Activated CD8-positive, alpha-beta memory T cell treated with anti-CD3 and anti-CD28 coated beads for 36 hours (primary cell): ENCODE data around the gene AKT2. TPM values are rescaled to one million over a fixed set of nuclear protein-coding genes. Genes with fewer than 3 reads are reported as not detected.

Experiments
- CTCF ChIA-PET: fragments of 350-600 bp; sonication (Branson Sonifier 250); formaldehyde crosslinking; loops from one replicate; lab custom pipeline; 2021; ENCODE audit warnings: antibody characterized with exemption; lab: Charles Lee
- POLR2A ChIA-PET: fragments of 350-600 bp; sonication (Branson Sonifier 250); formaldehyde crosslinking; loops from one replicate; lab custom pipeline; 2021; ENCODE audit warnings: antibody characterized with exemption; lab: Charles Lee
- total RNA-seq, 2 experiments: library from RNA; stranded (reverse); gene quantifications; one replicate each; pipeline ENCODE4 v1.2.3, GENCODE V29; 2021

AKT2 gene
- total RNA-seq, 2 experiments from 2014 or later = 128 to 129 TPM

GRCh38 chr19:40217027-40217810 is 67.9 kb downstream of the AKT2 start:
- ChIA-PET POLR2A (no interaction called here), CTCF (interaction anchor here (0.8 kb wide), 1 partner anchor 28 kb away, joined by 5 read pairs; no protein-coding TSS in a partner anchor)

DNA sequence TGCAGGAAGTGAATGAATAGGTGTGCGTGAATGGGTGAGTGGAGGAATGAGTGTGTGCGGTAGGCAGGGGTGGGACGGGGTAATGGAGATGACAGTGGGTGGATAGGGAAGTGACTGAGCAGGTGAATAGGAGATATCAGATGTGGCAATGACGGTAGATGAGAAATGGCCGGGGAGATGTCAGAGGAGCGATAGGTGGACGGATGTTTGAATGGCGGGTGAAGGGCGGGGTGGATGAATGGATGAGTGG is 68.4 kb downstream of the AKT2 start:
- ChIA-PET CTCF (no interaction called here), POLR2A (no interaction called here)

GRCh38 chr19:40216013-40216776 is 69.0 kb downstream of the AKT2 start:
- POLR2A ChIA-PET = no interaction called here
- CTCF ChIA-PET = no interaction called here

DNA sequence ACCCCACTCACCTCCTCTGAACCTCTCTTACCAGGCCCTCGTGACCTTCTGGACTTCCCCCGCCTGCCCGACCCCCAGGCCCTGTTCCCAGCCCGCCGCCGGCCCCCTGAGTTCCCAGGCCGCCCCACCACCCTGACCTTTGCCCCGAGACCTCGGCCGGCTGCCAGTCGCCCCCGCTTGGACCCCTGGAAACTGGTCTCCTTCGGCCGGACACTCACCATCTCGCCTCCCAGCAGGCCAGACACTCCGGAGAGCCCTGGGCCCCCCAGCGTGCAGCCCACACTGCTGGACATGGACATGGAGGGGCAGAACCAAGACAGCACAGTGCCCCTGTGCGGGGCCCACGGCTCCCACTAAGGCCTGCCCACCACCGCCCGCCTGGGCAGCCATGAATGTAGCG is 70.2 kb downstream of the AKT2 start:
- CTCF ChIA-PET = no interaction called here

GRCh38 chr19:40213882-40214570 is 71.1 kb downstream of the AKT2 start:
- ChIA-PET CTCF (no interaction called here), POLR2A (no interaction called here)

More for the DNA sequence above, 70.2 kb downstream of the AKT2 start:
- POLR2A ChIA-PET = interaction anchor here (0.6 kb wide), 1 partner anchor 35 kb away, joined by 3 read pairs; no protein-coding TSS in a partner anchor

- CTCF ChIA-PET = interaction anchor here (1.2 kb wide), 1 partner anchor 73 kb away, joined by 3 read pairs; no protein-coding TSS in a partner anchor
These were observed 71.8 kb downstream of the AKT2 start for GRCh38 chr19:40213251-40213829.

GRCh38 chr19:40210889-40211288 is 74.3 kb downstream of the AKT2 start:
- ChIA-PET CTCF (interaction anchor here (0.7 kb wide), 1 partner anchor 75 kb away, joined by 3 read pairs; no protein-coding TSS in a partner anchor), POLR2A (no interaction called here)

More at GRCh38 chr19:40213251-40213829, 71.8 kb downstream of the AKT2 start:
- POLR2A ChIA-PET = no interaction called here

DNA sequence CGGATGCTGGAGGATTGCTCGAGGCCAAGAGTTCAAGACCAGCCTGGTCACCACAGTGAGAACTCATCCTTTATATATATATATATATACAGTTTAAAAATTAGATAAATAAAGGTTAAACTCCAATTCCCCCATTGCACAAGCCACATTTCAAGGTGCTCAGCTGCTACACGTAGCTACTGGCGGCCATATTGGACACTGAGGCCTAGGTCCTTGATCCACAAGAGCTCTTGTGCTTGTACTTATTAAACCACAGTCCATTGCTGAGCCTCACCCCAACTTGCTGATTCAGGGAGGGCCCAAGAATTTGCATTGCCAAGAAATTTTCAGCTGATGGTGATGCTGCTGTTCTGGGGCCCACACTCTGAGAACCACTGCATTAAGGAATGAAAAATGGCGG is 76.5 kb downstream of the AKT2 start:
- ChIA-PET CTCF (no interaction called here), POLR2A (interaction anchor here (1.2 kb wide), 1 partner anchor 16 kb away, joined by 4 read pairs; no protein-coding TSS in a partner anchor)

GRCh38 chr19:40205760-40206159 is 79.4 kb downstream of the AKT2 start:
- ChIA-PET POLR2A (interaction anchor here (1.0 kb wide), 1 partner anchor 14 kb away, joined by 3 read pairs; no protein-coding TSS in a partner anchor), CTCF (no interaction called here)

DNA sequence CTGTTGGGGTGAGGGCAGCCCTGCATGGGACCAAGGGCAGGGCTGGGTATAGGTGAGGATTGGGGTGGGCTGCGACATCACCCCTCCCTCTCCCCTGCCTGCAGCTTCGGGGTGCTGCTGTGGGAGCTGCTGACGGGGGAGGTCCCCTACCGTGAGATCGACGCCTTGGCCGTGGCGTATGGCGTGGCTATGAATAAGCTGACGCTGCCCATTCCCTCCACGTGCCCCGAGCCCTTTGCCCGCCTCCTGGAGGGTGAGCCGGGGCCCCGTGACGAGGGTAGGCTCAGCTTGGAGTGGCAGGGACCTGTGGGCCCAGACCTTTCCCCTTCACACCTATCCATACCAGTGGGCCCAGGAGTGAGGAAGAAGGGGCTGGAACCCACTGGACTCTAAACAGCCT is 80.8 kb downstream of the AKT2 start:
- CTCF ChIA-PET = no interaction called here
- POLR2A ChIA-PET = no interaction called here

DNA sequence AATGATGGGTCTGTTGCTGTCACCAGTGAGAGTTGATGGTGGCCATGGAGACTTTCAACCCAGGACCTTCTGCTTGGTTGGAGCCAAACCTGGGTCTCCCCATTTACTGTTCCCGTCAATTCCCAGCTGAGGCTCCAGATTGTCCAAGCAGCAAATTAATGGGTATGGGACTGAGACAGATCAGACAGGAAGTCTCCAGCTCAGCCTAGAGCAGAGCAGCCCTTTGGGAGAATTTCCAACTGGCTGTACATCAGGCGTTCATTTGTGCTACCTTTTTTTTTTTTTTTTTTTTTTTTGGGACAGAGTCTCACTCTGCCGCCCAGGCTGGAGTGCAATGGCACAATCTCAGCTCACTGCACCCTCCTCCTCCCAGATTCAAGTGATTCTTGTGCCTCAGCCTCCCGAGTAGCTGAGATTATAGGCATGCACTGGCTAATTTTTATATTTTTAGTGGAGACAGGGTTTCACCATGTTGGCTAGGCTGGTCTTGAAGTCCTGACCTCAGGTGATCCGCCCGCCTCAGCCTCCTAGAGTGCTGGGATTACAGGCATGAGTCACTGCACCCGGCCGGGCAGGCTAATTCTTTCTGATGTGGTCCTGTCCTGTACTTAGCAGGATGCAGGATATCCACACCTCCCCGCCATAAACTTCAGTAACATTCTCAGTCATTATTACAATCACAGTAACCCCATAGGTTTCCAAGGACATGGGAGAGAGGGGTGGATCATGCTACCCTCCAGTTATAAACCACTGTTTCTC is 84.6 kb downstream of the AKT2 start:
- POLR2A ChIA-PET = interaction anchor here (0.6 kb wide), 1 partner anchor 9 kb away, joined by 11 read pairs; no protein-coding TSS in a partner anchor
- CTCF ChIA-PET = no interaction called here

DNA sequence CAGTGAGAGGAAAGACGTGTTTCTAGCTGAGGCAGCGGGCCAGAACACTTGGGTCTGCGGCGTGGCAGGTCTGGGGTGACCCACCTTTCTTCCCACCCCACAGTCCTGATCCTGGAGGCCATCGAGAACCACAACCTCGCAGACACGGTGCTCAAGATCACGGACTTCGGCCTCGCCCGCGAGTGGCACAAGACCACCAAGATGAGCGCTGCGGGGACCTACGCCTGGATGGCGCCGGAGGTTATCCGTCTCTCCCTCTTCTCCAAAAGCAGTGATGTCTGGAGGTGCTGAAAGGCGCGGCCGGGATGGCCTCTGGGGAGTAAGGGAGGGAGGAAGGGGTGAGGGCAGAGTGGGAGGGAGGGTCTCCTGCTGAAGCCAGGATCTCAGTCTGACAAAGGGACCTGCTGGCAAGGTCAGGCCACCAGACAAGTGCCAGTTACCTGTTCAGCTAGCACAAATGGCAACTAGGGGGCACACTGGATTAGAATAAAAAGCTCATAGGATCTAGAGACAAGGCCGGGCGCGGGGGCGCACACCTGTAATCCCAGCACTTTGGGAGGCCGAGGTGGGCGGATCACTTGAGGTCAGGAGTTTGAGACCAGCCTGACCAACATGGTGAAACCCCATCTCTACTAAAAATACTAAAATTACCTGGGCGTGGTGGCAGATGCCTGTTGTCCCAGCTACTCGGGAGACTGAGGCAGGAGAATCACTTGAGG is 86.7 kb downstream of the AKT2 start:
- ChIA-PET CTCF (interaction anchor here (0.6 kb wide), 1 partner anchor 381 kb away, joined by 3 read pairs; no protein-coding TSS in a partner anchor), POLR2A (no interaction called here)

DNA sequence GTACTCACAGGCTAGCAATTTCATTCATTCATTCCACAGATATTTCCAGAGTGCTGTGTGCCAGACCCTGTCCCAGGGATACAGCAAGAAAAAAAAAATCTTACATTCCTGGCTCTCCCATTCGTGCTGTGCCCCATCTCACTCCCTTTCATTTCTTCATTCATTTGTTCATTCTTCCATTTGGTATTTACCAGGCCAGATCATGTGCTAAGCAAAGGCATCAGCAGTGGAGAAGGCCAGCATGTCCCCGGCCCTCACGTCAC is 91.6 kb downstream of the AKT2 start:
- CTCF ChIA-PET = no interaction called here
- POLR2A ChIA-PET = interaction anchor here (0.6 kb wide), 1 partner anchor 227 kb away, joined by 4 read pairs; no protein-coding TSS in a partner anchor

- ChIA-PET CTCF (no interaction called here), POLR2A (interaction anchor here (0.6 kb wide), 1 partner anchor 228 kb away, joined by 4 read pairs; no protein-coding TSS in a partner anchor)
These were observed 92.2 kb downstream of the AKT2 start for GRCh38 chr19:40192758-40193586.

GRCh38 chr19:40191836-40192646 is 93.1 kb downstream of the AKT2 start:
- ChIA-PET POLR2A (interaction anchor here (0.6 to 0.9 kb wide), 3 partner anchors 9 to 17 kb away, joined by 3 to 11 read pairs (median 4); no protein-coding TSS in a partner anchor), CTCF (interaction anchor here (0.6 kb wide), 1 partner anchor 1137 kb away, joined by 3 read pairs; no protein-coding TSS in a partner anchor)
